ENCODE data around the gene FAM110D.
A peak's percentile ranks its signal among the peaks of the same experiment; 100 is the strongest.

Gene FAM110D

DNA sequence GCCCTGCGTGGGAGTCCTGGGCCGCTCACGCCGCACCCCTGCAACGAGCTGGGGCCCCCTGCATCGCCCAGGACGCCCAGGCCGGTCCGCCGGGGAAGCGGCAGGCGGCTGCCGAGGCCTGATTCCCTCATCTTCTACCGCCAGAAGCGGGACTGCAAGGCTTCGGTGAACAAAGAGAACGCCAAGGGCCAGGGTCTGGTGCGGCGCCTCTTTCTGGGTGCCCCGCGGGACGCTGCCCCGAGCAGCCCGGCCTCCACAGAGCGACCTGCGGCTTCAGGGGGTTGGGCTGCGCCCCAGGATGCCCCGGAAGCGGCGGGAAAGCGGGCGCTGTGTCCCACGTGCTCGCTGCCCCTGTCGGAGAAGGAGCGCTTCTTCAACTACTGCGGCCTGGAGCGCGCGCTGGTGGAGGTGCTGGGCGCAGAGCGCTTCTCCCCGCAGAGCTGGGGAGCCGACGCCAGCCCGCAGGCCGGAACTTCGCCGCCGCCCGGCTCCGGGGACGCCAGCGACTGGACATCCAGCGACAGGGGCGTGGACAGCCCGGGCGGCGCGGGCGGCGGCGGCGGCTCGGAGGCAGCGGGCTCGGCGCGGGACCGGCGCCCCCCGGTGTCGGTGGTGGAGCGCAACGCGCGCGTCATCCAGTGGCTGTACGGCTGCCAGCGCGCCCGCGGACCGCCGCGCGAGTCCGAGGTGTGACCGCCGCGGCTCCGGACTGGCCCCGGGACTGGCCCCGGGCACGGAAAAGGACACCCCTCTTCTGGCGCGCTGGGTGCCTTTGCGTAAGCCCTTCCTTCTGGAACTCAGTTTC lies 2.7 kb downstream of the FAM110D start:
- DNase-seq, result peak; percentile 92

DNA sequence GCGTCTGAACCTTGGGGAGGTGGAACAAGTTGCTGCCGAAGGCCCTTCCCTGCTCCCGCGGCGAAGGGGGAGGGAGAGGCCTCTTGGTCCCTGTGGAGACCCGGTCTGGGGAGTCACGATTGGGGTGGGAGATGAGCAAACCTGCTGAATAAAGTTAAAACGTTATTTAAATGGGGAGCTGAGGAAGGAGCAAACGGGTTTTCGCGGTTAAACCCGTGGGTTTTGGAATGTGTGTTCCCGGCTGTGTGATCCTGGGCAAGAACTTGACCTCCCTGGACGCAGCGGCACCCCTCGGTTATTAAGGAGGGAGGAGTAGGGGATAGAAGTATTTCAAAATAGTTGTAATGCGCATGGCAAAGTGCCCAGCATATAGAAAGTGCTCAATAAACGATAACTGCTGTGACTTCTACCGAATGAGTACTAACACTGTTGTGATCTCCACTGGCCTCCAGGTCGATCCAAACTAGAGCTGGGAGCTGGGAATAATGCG lies 3.4 kb downstream of the FAM110D start:
- no peak for DNase-seq

DNA sequence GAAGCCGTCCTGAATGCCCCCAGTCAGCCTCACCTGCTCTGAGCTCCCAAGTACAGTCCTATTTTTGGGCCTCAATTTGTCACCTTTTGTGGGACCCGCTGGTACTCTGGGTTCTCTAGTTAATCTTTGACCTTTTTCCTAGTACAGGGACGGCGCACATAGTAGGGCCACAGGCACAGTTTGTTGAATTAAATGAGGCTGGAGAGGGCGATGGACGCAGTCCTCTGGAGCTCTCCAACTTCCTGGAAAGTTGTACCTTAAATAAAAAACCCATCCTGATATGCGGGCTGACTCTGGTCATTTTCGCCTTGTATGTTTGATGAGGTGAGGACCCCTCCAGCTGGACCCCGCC lies 4.8 kb downstream of the FAM110D start:
- DNase-seq, result no peak

DNA sequence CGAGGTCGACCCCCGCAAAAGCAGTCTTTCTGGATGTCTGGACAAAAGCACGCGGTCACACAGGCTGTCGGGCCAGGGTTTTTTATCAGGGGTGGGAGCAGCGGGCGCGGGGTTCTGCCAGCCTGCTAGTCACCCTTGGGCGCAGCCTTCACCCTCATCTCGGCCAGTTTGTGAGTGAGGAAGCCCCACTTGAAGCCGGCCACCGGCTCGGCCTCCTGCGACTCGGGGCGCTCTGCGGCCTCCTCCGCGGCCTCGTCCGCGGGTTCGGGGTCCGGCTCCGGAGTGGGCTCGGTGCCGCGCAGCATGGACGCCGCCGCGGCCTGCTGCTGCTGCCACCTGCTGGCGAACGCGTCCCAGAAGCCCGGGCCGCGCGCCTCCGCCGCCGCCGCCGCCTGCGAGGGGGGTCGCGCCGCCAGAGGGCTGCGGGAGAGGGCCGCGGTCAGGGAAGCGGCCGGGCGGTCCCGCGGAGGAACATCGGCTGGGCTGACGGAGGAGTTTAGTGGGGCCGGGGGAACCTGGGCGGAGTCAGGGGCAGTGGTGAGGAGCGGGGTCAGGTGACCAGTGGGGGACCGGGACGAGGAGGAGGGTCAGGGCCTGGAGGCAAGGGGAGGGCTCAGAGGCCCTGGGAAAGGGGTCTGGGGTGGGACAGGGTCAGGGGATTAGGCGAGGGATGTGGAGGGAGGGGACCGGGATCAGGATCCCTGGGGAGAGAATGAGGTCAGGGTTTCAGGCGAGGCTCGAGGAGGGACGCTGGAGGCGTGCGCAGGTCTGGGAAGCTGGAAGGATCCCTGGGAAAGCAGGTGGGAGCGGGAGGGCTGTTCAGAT lies 5.4 kb downstream of the FAM110D start:
- DNase-seq, result peak; percentile 78

DNA sequence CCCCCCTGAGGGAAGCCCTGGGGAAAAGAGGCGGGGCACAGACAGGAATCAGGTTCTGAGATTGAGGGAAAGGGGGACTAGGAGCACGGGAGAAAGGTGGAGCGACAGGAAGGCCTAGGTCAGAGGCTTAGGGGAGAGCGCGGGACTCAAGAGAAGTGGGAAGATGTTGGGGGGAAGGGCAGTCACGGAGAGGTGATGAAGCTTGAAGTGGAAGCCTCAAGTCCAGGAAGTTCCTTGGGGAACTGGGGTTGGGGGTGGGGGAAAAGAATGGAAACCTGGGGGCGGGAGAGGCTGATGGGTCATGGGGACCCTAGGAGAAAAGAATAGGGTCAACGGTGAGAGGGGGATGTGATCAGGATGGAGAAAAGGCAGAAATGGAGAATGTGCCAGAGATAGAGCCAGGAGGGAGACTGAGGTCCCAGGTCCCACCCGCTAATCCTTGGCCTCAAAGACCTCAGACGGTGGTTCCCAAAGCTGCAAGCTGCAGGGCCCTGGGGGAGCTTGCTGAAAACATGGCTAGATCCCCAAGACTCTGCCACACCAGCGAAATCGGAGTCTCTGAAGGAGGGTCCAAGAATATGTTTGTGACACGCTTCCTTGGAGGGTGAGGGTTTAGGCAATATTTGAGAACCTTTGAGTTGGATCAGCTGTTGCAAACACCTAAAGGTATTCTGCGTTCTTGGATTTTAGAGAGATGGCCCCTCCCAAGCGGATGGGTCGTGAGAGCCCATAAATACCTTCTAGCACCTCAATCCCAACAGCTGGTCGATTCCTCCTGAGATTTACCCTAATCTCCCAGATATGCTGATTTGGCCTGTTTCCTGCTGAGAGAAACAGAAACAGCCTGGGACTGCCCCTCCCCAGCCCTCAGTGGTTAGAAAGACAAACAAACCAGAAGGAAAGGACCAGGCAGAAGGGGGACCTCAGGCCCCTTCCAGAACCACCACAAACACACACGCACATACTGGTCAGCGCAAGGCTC lies 6.3 kb downstream of the FAM110D start:
- DNase-seq, result no peak

DNA sequence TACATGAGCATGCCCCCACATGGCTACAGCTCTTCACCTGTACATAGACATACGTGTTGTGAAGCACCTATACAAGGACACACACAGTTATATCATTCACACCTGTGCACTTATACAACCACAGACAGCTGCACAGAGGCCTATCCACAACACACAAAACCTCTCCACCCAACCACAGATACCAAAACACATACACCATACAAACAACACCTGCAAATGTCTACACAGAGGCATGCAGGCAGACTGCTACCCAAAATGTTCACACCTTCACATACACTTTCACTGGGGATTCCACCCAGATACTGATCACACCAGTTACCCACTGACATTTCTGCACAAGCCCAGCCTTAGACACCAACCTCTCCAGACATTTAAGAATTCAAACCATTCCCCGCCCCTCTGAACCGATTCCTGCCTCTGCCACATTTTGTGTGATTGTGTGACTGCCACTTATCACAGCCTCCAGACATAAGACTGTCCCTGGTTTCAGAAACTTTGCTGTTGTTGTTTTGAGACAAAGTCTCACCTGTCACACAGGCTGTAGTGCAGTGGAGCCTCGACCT lies 7.9 kb downstream of the FAM110D start:
- DNase-seq, result no peak

DNA sequence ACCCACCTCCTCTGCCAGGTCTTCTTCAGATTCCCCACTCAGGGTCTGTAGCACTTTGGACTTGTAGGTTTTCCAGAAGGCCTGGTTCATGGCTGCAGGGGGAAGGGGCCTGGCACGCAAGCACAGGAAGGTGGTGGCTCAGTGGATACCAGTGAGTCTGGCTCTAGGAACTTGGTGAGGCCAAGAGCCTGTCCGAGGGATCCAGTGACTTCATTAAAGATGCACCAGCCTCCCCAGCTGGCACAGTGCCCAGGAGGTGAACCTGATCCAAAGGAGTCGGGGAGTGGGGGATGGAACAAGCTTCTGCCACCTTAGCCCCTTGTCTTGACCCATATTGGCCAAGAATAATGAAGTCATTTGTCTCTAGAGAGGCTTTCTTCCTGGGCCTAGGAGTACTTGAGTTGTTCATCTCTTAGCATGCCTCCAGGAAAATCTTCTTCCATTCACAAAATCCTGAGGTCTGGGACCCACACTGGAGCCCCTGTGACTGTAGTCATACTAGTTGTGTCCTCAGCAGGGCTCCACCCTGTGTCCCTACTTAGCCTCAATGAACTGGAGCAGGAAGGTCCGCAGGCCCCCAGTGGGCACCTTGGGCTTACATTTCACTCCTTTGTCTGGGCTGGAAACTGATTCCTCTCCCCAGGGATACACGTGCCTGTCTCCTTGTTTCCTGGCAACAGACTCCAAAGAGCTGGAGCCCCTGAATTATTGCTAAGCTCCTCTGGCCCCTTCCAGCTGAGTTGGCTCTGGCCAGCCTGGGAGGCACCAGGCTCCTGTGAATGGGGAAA lies 9.7 kb downstream of the FAM110D start, which contains the start of gene C1orf232:
Gene C1orf232, minus strand, starts transcription at position 554 of the 788 bp plus-strand sequence. Its CDS starts 464 bp downstream, at position 90.
- DNase-seq, result peak; percentile 44

DNA sequence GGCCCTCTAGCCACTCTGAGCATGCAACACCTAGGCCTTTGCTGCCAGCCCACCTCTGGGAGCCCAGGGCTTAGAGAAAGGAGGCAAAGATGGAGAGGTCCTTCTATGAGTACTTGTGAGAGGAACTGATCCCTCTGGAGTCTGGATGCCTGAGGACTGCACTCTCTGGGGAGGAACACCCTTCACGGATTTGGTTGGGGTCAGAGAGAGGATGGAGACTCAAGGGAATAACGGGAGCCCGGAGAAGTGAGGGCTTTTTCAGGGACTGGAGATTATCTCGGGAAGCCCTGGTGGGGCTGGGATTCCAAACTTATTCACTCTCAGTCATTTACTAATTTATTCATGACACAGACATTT lies 10.3 kb downstream of the FAM110D start:
- DNase-seq, result peak; percentile 33

DNA sequence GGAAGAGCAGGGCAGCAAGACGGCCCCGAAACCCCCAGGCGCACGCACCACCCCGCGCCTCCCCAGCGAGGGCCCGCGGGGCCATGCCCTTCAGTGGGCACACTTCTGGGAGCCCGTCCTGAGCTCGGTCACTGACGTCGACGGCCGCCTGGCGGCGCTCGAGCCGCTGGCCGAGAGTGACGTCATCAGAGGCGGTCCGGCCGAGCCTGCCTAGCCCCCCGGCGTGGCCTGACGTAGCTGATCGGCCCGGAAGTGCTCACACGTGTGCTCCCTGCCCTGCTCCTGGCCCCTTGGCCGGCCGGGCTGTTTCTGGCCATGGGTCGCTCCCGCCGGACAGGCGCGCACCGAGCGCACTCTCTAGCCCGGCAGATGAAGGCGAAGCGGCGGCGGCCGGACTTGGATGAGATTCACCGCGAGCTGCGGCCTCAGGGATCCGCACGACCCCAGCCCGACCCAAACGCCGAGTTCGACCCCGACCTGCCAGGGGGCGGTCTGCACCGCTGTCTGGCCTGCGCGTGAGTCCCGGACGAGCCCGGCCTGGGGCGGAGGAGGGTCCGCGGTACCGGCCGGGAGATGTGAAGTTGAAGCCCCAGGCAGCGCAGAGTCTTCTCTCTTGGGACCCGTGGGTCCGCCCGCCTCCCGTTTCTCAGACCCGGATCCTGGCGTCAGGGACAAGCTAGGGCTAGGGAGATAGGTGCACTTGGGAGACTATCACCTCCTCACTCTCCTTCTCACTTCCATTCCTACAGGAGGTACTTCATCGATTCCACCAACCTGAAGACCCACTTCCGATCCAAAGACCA lies 11.0 kb downstream of the FAM110D start, which contains the start of gene ZNF593:
Gene ZNF593, plus strand, starts transcription at position 240 of the 803 bp plus-strand sequence. Its CDS starts 76 bp downstream, at position 316.
- DNase-seq, result peak; percentile 90

DNA sequence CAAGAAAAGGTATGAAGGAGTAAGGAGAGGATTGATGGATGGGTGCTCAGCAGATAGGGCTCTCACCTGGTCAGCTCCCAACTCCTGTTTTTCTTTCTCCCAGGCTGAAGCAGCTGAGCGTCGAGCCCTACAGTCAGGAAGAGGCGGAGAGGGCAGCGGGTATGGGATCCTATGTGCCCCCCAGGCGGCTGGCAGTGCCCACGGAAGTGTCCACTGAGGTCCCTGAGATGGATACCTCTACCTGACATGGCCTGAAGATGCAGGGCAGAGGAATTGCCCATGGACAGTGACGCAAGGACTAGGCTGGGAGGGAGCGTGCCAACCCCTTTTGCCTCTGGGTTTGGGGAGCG lies 11.6 kb downstream of the FAM110D start:
- DNase-seq, result no peak

DNA sequence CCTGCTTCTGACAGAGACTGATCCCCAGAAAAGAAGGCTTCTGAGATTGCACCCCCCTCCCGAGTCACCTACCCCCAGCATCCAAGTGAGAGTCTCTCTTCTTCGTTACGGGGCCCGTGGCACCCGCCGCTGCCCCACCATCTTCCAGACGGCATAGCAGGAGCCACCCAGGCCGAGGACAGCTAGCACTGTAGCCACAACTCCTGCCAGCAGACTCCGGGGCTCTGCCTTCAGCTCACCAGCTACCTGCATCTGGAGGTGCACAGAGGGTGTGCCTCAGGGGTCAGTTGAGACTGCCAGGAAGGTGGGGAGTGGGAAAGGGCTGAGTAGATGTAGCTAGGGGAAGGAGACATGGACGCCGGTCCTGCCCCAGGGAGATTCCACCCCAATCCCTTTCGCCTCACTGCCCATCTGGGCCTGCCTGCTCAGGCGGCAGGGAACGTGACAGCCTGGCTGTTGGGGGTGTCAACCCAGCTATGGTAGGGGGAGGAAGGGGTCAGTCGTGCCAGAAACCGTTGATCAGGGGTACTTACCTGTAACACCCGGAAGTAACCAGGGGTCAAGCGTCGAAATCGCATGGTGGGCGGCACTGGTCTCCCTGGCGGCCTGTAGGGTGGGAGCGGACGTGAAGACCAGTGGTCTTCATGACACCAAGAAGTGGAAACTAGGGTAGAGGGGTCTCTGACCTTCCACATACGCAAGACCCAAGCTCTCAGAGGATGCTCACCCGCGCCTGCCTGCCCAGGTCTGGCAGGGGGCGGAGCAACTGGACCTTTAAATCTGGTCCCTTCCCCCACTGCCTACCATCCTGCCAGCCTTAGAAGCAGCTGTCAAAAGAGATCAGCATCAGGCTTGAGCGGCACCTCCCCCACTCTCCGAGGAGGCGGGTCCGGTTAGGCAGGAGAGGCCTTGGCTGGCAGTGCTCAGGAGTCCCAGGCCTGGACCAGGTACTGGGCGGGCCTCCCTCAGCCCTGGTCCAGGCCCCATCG lies 12.5 kb downstream of the FAM110D start, which contains the start of gene ZNF593OS:
Gene ZNF593OS, minus strand, starts transcription at position 749 of the 989 bp plus-strand sequence. Its CDS starts 171 bp downstream, at position 578.
- no peak for DNase-seq

DNA sequence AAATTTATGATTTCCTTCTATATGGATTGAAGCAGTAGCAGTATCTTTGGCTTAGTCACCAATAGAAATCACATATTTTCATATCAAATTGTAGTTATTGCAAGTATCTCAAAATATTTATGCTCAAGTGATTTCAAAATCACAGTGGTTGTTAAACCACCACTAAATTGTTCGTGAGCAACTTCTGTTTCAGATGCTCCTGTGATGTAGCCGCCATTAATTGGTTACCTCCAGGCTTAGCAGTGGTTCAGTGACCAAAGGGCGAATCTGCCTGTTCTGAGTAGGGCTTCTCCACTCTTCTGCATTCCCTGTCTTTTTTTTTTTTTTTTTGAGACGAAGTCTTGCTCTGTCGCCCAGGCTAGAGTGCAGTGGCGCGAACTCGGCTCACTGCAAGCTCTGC lies 16.5 kb downstream of the FAM110D start:
- no peak for DNase-seq

DNA sequence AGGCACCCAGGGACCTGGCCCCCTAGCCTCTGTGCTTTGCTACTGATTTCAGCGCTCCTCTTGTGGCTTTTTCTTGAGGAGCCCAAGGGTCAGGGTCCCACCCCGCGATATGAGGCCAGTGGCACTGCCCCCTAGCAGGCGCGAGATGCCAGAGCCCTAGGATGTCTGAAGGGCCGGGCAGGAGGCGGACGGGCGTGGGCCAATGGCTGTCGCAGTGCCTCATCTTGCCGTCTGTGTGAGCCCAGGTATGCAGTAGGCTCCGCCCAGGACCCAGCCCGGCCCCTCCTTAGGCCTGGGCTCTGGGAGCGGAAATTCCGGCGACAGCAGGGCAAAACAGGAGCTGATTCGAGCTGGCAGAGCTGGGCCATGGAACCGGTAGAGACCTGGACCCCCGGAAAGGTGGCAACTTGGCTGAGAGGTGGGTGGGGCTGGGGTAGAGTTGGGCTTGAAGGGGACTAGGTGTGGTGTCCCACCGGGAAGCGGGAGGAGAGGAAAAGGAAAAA lies 18.4 kb downstream of the FAM110D start, which contains the start of gene CNKSR1:
Gene CNKSR1, plus strand, starts transcription at position 310 of the 503 bp plus-strand sequence. Its CDS starts 57 bp downstream, at position 367.
- DNase-seq, result peak; percentile 47

DNA sequence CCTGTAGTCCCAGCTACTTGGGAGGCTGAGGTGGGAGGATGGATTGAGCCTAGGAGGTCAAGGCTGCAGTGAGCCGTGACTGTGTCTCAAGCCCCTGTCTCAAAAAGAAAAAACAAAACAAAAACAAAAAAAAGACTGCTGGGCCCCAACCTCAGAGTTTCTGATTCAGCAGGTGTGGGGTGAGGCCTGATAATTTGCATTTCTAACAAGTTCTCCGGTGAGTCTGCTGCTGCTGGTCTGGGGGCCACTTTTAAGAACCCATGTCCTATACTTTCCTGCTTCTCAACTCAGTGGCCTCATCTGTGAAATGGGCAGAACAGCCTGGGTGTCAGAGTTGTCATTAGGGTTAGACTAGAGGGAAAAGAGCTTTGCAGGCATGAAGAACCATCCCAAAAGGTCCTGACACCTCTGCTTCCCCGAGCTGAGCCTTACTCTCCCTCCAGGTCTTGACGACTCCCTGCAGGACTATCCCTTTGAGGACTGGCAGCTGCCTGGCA lies 21.2 kb downstream of the FAM110D start:
- no peak for DNase-seq

DNA sequence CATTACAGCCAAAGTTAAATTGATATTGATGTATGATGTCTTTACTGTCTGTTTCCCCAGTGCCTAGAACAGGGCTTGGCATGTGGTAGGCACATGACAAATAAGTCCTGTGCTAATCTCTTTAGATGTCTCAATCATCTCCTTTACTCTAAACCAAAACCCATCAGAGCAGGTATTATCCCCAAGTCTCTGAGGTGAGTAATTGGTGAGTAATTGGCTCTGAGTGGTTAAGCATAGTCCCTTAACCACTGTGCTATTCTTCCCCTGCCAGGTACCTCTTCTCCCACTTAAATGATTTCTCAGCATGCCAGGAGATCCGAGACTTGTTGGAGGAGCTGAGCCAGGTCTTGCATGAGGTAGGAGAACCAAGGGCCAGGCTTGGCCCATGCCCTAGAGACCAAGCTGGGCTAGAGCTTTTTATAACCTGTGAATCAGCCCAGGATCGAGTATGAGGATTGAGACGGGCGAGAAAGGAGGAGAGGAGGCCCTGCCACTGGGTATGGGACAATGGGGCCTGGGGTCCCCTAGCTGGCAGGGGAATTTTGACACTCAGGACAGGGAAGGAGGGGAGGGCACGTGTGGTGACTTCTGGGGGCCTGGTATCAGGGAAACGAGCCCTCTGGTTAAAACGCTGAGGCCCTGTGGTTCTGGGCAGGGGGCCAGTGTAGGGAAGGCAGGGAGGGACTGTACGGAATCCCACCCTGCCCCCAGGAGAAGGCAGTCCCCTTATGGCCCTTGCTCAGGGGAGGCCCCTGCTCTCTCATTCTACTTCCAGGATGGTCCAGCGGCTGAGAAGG lies 22.9 kb downstream of the FAM110D start:
- DNase-seq, result no peak

DNA sequence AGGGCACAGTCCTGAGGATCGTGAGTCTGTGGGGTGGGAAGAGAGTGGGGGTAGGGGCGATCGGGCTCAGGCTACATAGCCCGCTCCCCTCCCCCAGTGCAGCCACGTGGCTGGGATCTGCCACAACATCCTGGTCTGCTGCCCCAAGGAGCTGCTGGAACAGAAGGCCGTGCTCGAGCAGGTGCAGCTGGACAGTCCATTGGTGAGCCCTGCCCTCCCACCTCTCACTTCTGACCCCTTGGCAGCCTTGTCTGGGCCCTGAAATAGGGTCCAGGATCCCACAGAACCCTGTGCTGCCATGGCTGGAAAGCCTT lies 23.5 kb downstream of the FAM110D start:
- DNase-seq, result no peak

DNA sequence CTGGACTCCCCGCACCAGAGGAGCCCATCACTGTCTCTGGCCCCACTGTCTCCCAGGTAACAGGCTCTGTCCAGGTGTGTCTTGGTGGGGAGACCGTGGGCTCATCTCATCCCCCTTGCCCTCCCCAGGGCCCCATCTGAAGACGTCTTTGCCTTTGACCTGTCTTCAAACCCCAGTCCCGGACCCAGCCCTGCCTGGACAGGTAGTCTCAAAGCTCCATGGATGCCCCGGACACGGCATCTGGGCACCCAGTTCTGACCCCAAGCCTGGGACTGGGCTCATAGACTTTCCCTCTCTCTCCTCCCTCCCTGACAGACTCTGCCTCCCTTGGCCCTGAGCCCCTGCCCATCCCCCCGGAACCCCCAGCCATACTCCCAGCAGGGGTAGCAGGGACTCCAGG lies 25.2 kb downstream of the FAM110D start:
- no peak for DNase-seq

Data from right kidney (tissue), 1 donor.